Activated CD4-positive, CD25-positive, alpha-beta regulatory T cell treated with anti-CD3 and anti-CD28 coated beads, Interleukin-2, amount 50 U/mL, for 16 hours (primary cell): ENCODE measurements around the gene PFKP.
"Not testable (repeated sequence)": the region's sequence is repeated elsewhere in the genome, so short reads cannot be mapped to it uniquely, and the experiment has no call there.

Experiments
- DNase-seq: peaks from one replicate; pipeline ENCODE4 v3.0.0-alpha.2; 2020; ENCODE audit warnings: low read depth, low spot score

PFKP gene

GRCh38 chr10:3098689-3099088, 31.3 kb downstream of the PFKP start:
- no peak for DNase-seq

- no peak for DNase-seq
Measured at GRCh38 chr10:3099291-3100092, 32.1 kb downstream of the PFKP start.

GRCh38 chr10:3100093-3100792, 32.9 kb downstream of the PFKP start:
- no peak for DNase-seq

- DNase-seq = no peak
Measured at GRCh38 chr10:3100856-3101640, 33.7 kb downstream of the PFKP start.

GRCh38 chr10:3102720-3103427, 35.5 kb downstream of the PFKP start:
- no peak for DNase-seq

GRCh38 chr10:3103646-3104045, 36.3 kb downstream of the PFKP start:
- no peak for DNase-seq

- no peak for DNase-seq
Measured at GRCh38 chr10:3104251-3104918, 37.0 kb downstream of the PFKP start.

GRCh38 chr10:3105166-3105565, 37.8 kb downstream of the PFKP start:
- DNase-seq = no peak

GRCh38 chr10:3105905-3106304, 38.6 kb downstream of the PFKP start:
- no peak for DNase-seq

GRCh38 chr10:3106328-3106727, 39.0 kb downstream of the PFKP start:
- not testable (repeated sequence) for DNase-seq

- DNase-seq = no peak
Measured at GRCh38 chr10:3106928-3107425, 39.6 kb downstream of the PFKP start.

- DNase-seq = no peak
Measured at GRCh38 chr10:3107426-3107961, 40.1 kb downstream of the PFKP start.

GRCh38 chr10:3108033-3108432, 40.7 kb downstream of the PFKP start:
- DNase-seq = no peak

- DNase-seq = no peak
Measured at GRCh38 chr10:3108575-3109105, 41.3 kb downstream of the PFKP start.

GRCh38 chr10:3109196-3109595, 41.8 kb downstream of the PFKP start:
- no peak for DNase-seq

- no peak for DNase-seq
Measured at GRCh38 chr10:3109633-3110032, 42.3 kb downstream of the PFKP start.

- no peak for DNase-seq
Measured at GRCh38 chr10:3110782-3111620, 43.7 kb downstream of the PFKP start.

- no peak for DNase-seq
Measured at GRCh38 chr10:3111621-3112163, 44.3 kb downstream of the PFKP start.

GRCh38 chr10:3113343-3113720, 46.0 kb downstream of the PFKP start:
- no peak for DNase-seq
